PFSK-1 (cell line): ENCODE data around the gene FRRS1L.

ENCODE experiments used
- FOXP2 ChIP-seq: optimal IDR thresholded peaks from 2 replicates; pipeline ENCODE3; 2011; ENCODE audit warnings: borderline replicate concordance, control low read depth, inconsistent platforms; ENCODE audit not compliant: insufficient read depth; ENCODE audit errors: extremely low read length, extremely low read depth
- POLR2AphosphoS5 ChIP-seq: IDR thresholded peaks from 2 replicates; pipeline ENCODE4 v1.6.1; 2012; ENCODE audit warnings: low read depth, mild to moderate bottlenecking, control low read depth, low read length, moderate library complexity
- REST ChIP-seq, 2 experiments: IDR thresholded peaks; 2 replicates each; pipeline versions ENCODE4 v1.6.1 to v1.8.0; 2011 to 2012; ENCODE audit warnings: low read depth in 2 of 2, low read length in 2 of 2, control low read depth in 1 of 2, inconsistent platforms in 1 of 2, mild to moderate bottlenecking in 1 of 2, moderate library complexity in 1 of 2; ENCODE audit not compliant: insufficient read depth in 1 of 2
- SIN3A ChIP-seq: IDR thresholded peaks from 2 replicates; pipeline ENCODE4 v1.6.1; 2012; ENCODE audit warnings: mild to moderate bottlenecking, low read length, moderate library complexity, borderline replicate concordance; ENCODE audit not compliant: insufficient read depth
- TAF1 ChIP-seq: IDR thresholded peaks from 2 replicates; pipeline ENCODE4 v1.6.1; 2012; ENCODE audit warnings: low read length, control low read depth, borderline replicate concordance; ENCODE audit not compliant: insufficient read depth

The FRRS1L gene

GRCh38 chr9:109149089-109149488 lies 18.0 kb downstream of the FRRS1L start:
- TF ChIP-seq REST (IDR thresholded peaks at IDR 0.05; ENCODE audit: insufficient read depth in 1 of 2, low read depth in 2 of 2, low read length in 2 of 2) (no peak), TAF1 (no peak), FOXP2 (no peak), POLR2AphosphoS5 (no peak), SIN3A (no peak)

GRCh38 chr9:109145051-109145450 lies 22.0 kb downstream of the FRRS1L start:
- TF ChIP-seq SIN3A (no peak), TAF1 (no peak), POLR2AphosphoS5 (no peak), REST (IDR thresholded peaks at IDR 0.05; ENCODE audit: insufficient read depth in 1 of 2, low read depth in 2 of 2, low read length in 2 of 2) (no peak), FOXP2 (no peak)

- TF ChIP-seq REST (IDR thresholded peaks at IDR 0.05; ENCODE audit: insufficient read depth in 1 of 2, low read depth in 2 of 2, low read length in 2 of 2) (no peak), SIN3A (no peak), FOXP2 (no peak), TAF1 (no peak)
These were observed 23.0 kb downstream of the FRRS1L start for GRCh38 chr9:109143881-109144562.

GRCh38 chr9:109141375-109141774 lies 25.7 kb downstream of the FRRS1L start:
- TF ChIP-seq FOXP2, result no peak
- TF ChIP-seq SIN3A, result no peak
- TF ChIP-seq POLR2AphosphoS5, result no peak
- no peak for TF ChIP-seq REST (IDR thresholded peaks at IDR 0.05; ENCODE audit: insufficient read depth in 1 of 2, low read depth in 2 of 2, low read length in 2 of 2)

GRCh38 chr9:109139851-109140250 lies 27.2 kb downstream of the FRRS1L start:
- TF ChIP-seq TAF1 (no peak), SIN3A (no peak), FOXP2 (no peak), REST (IDR thresholded peaks at IDR 0.05; ENCODE audit: insufficient read depth in 1 of 2, low read depth in 2 of 2, low read length in 2 of 2) (no peak), POLR2AphosphoS5 (no peak)
